GM12878 (cell line): ENCODE measurements around the gene ZNF519. TPM values are rescaled to one million over a fixed set of nuclear protein-coding genes. Genes with fewer than 3 reads are reported as not detected.
A peak's percentile ranks its signal among the peaks of the same experiment; 100 is the strongest.

Experiments
- ATAC-seq: fragments of 200-7000 bp; cut with Tn5 transposase; 3 replicates; pipeline ENCODE4 v1.9.1; 2020; ENCODE audit warnings: mild to moderate bottlenecking, moderate library complexity
- BruUV-seq: library from RNA; stranded (reverse); fragments of 400-500 nt; replicated peaks from 2 replicates; lab custom pipeline; 2021; lab: Mats Ljungman, UMichigan
- CTCF ChIA-PET: fragments of 300-600 bp; sonication (Branson Sonifier 250); formaldehyde crosslinking; extraction: SDS; loops from one replicate; lab custom pipeline; 2021; ENCODE audit warnings: inconsistent platforms; lab: Yijun Ruan, JAX
- POLR2A ChIA-PET: fragments of 350-600 bp; formaldehyde crosslinking; extraction: SDS; loops from one replicate; lab custom pipeline; 2021; ENCODE audit warnings: inconsistent platforms; lab: Charles Lee
- RAD21 ChIA-PET: fragments of 300-600 bp; sonication (Branson Sonifier 250); formaldehyde crosslinking; loops from one replicate; lab custom pipeline; 2023; ENCODE audit warnings: antibody characterized with exemption; ENCODE audit not compliant: unreplicated experiment; lab: Charles Lee
- SMC1A ChIA-PET: fragments of 300-600 bp; sonication (Branson Sonifier 250); formaldehyde crosslinking; loops from one replicate; lab custom pipeline; 2023; ENCODE audit not compliant: unreplicated experiment, uncharacterized antibody; lab: Charles Lee
- DNase-seq: peaks from one replicate; pipeline ENCODE4 v3.0.0-alpha.2; 2011; ENCODE audit warnings: low read depth, low spot score
- FAIRE-seq: peaks from 3 replicates; lab custom pipeline; 2011; peaks lifted over from hg19 to GRCh38; lab: Jason Lieb, UNC
- H2AFZ ChIP-seq: 2 replicates; pipeline ENCODE4 v1.6.0; 2011; ENCODE audit warnings: low read depth, low read length, control low read depth; ENCODE audit not compliant: control insufficient read depth
- H3K27ac ChIP-seq: 2 replicates; pipeline ENCODE4 v1.5.1; 2011; ENCODE audit warnings: control low read depth; ENCODE audit not compliant: control insufficient read depth, insufficient read depth
- H3K27me3 ChIP-seq, 2 experiments: replicated peaks in 1 of 2; 2 replicates each; pipeline versions ENCODE4 v1.6.0 to v1.6.1; 2011; ENCODE audit warnings: low read length in 1 of 2; ENCODE audit not compliant: control insufficient read depth in 2 of 2, insufficient read depth in 2 of 2
- H3K36me3 ChIP-seq, 2 experiments: 2 replicates each; pipeline ENCODE4 v1.5.1; 2011; ENCODE audit warnings: low read length in 1 of 2; ENCODE audit not compliant: control insufficient read depth in 2 of 2, insufficient read depth in 2 of 2
- H3K4me1 ChIP-seq: 2 replicates; pipeline ENCODE4 v1.6.1; 2011; ENCODE audit warnings: mild to moderate bottlenecking, low read length, moderate library complexity, mixed read lengths; ENCODE audit not compliant: control insufficient read depth, insufficient read depth
- H3K4me2 ChIP-seq: 2 replicates; pipeline ENCODE4 v1.6.0; 2011; ENCODE audit warnings: control low read depth; ENCODE audit not compliant: control insufficient read depth, insufficient read depth
- H3K4me3 ChIP-seq: fragments of 200-600 bp; sonication (generic); 2 replicates; pipeline ENCODE4 v1.5.1; 2016
- H3K79me2 ChIP-seq: 2 replicates; pipeline ENCODE4 v1.6.0; 2011; ENCODE audit warnings: low read length; ENCODE audit not compliant: control insufficient read depth, insufficient read depth
- H3K9ac ChIP-seq: 2 replicates; pipeline ENCODE4 v1.8.0; 2011; ENCODE audit warnings: low read length, control low read depth, mixed read lengths; ENCODE audit not compliant: control insufficient read depth, insufficient read depth
- H3K9me3 ChIP-seq: replicated peaks from 3 replicates; pipeline ENCODE4 v1.5.1; 2011; ENCODE audit warnings: mild to moderate bottlenecking, low read length; ENCODE audit not compliant: control insufficient read depth, insufficient read depth
- H4K20me1 ChIP-seq: 2 replicates; pipeline ENCODE4 v1.6.0; 2011; ENCODE audit not compliant: control insufficient read depth, insufficient read depth
- CTCF ChIP-seq, 3 experiments: IDR thresholded peaks in 2 of 3; conservative IDR thresholded peaks in 1 of 3; 2 replicates each; pipeline ENCODE4 v1.5.1; 2011; ENCODE audit warnings: low read depth in 3 of 3, low read length in 3 of 3, mild to moderate bottlenecking in 3 of 3, control low read depth in 2 of 3, moderate library complexity in 2 of 3, inconsistent platforms in 1 of 3, mixed read lengths in 1 of 3; ENCODE audit not compliant: control insufficient read depth in 2 of 3, insufficient read depth in 1 of 3; ENCODE audit errors: extremely low read depth in 1 of 3
- E2F8 ChIP-seq: fragments of 450-650 bp; IDR thresholded peaks from 2 replicates; pipeline ENCODE4 v1.6.1; 2018; ENCODE audit warnings: mild to moderate bottlenecking, low read depth, moderate library complexity; ENCODE audit not compliant: partially characterized antibody
- EZH2 ChIP-seq: IDR thresholded peaks from 2 replicates; pipeline ENCODE4 v1.6.1; 2012; ENCODE audit warnings: low read depth, mild to moderate bottlenecking, control low read depth, inconsistent platforms, low read length, borderline replicate concordance; ENCODE audit not compliant: control insufficient read depth
- IKZF2 ChIP-seq, 2 experiments: fragments of 450-650 bp; IDR thresholded peaks; 2 replicates each; pipeline ENCODE4 v1.6.1; 2017; ENCODE audit warnings: mild to moderate bottlenecking in 2 of 2, moderate library complexity in 2 of 2
- KAT2A ChIP-seq: conservative IDR thresholded peaks from 2 replicates; pipeline ENCODE4 v1.6.1; 2011; ENCODE audit warnings: low read depth, low read length; ENCODE audit not compliant: control insufficient read depth
- PKNOX1 ChIP-seq: fragments of 450-650 bp; IDR thresholded peaks from 2 replicates; pipeline ENCODE4 v1.6.1; 2016; ENCODE audit warnings: mild to moderate bottlenecking
- POLR2AphosphoS5 ChIP-seq: IDR thresholded peaks from 2 replicates; pipeline ENCODE4 v1.6.1; 2011; ENCODE audit warnings: mild to moderate bottlenecking, low read length, inconsistent platforms
- POU2F2 ChIP-seq: IDR thresholded peaks from 3 replicates; pipeline ENCODE4 v1.6.1; 2011; ENCODE audit warnings: low read depth, mild to moderate bottlenecking, low read length, borderline replicate concordance
- RAD21 ChIP-seq: IDR thresholded peaks from 2 replicates; pipeline ENCODE4 v1.6.1; 2011; ENCODE audit warnings: mild to moderate bottlenecking, low read depth, low read length, moderate library complexity; ENCODE audit not compliant: insufficient read depth
- SIN3A ChIP-seq: IDR thresholded peaks from 2 replicates; pipeline ENCODE4 v1.6.1; 2012; ENCODE audit warnings: low read depth, low read length, improper control_type of control experiment
- STAT1 ChIP-seq: fragments of 450-650 bp; conservative IDR thresholded peaks from 2 replicates; pipeline ENCODE4 v1.6.1; 2014; ENCODE audit warnings: antibody characterized with exemption, mild to moderate bottlenecking
- ZBED1 ChIP-seq: IDR thresholded peaks from 2 replicates; pipeline ENCODE4 v1.6.1; 2016; ENCODE audit warnings: borderline replicate concordance
- ZNF24 ChIP-seq: fragments of 450-650 bp; IDR thresholded peaks from 2 replicates; pipeline ENCODE4 v1.6.1; 2017; ENCODE audit warnings: antibody characterized with exemption, mild to moderate bottlenecking
- WGBS: methylation state at CpG from one replicate; pipeline ENCODE4 v1.1.6; 2016; ENCODE audit warnings: low lambda C conversion rate; ENCODE audit not compliant: insufficient replicate concordance, insufficient coverage; ENCODE audit errors: missing lambda C conversion rate; 5-methylcytosine and 5-hydroxymethylcytosine counted together
- in situ Hi-C: fragments of 300-500 bp; cut with MboI; formaldehyde crosslinking; loops from 9 replicates; pipeline ENCODE4 v1.14.3; 2018; ENCODE audit warnings: mixed read lengths
- intact Hi-C: fragments of 100-400 bp; cut with micrococcal nuclease; formaldehyde crosslinking; loops from one replicate; pipeline ENCODE4 v1.14.2; 2022; ENCODE audit not compliant: unreplicated experiment
- polyA plus RNA-seq, 11 experiments: library from polyadenylated mRNA; depleted of rRNA in 4 of 11; unstranded in 6 of 11; stranded (reverse) in 5 of 11; fragments of >200 nt; fragmentation: Nextera tagmentation in 4 of 11; fragmentation: Illumina TruSeq in 1 of 11; extraction: Ambion mirVana in 4 of 11; extraction: Trizol in 1 of 11; gene quantifications; 1 replicate in 1 of 11; 2 replicates in 10 of 11; pipeline versions ENCODE4 v1.2.1 to v1.2.3, GENCODE V29; 2011 to 2016; ENCODE audit warnings: inconsistent platforms in 2 of 11, missing spikeins in 2 of 11, low read depth in 1 of 11
- total RNA-seq, 4 experiments: library from RNA; depleted of rRNA in 3 of 4; stranded (reverse); fragments of >200 nt in 3 of 4; fragmentation: Illumina TruSeq in 1 of 4; extraction: Trizol in 1 of 4; gene quantifications; 2 replicates each; pipeline versions ENCODE4 v1.2.1 to v1.2.3, GENCODE V29; 2013 to 2021

Gene ZNF519
- total and polyA plus RNA-seq, 10 of the 15 experiments (the other 5 are each of a cell fraction or from before 2014, with no cell fraction given), result 8.9 to 24.2 (median 13.8) TPM

- TF ChIP-seq E2F8, result no peak
Measured at GRCh38 chr18:14075196-14075595, 57.0 kb downstream of the ZNF519 start (continued).

- no peak for TF ChIP-seq EZH2
- no peak for TF ChIP-seq ZNF24
- no peak for TF ChIP-seq PKNOX1
- TF ChIP-seq E2F8, result no peak
- no peak for TF ChIP-seq STAT1
- TF ChIP-seq ZBED1, result no peak
- TF ChIP-seq RAD21, result 0 out of 2 replicates have a peak, but pooled peaks have one; percentile 25
- TF ChIP-seq POU2F2, result no peak
- no peak for TF ChIP-seq SIN3A
- TF ChIP-seq POLR2AphosphoS5, result no peak
- peak; percentile 8 to 37 (median 24); a peak in 2 of 6 replicates for TF ChIP-seq CTCF (IDR thresholded peaks at IDR 0.05 in 2 of 3, conservative IDR thresholded peaks at IDR 0.05 in 1 of 3; ENCODE audit: control insufficient read depth in 2 of 3, extremely low read depth in 1 of 3, insufficient read depth in 1 of 3, low read depth in 3 of 3, low read length in 3 of 3)
- no peak for TF ChIP-seq IKZF2 (IDR thresholded peaks at IDR 0.05)
- no peak for TF ChIP-seq KAT2A
- ChIA-PET SMC1A (no interaction called here), CTCF (interaction anchor here (0.6 to 1.5 kb wide), 4 partner anchors 14 to 1826 kb away, joined by 3 to 4 read pairs (median 3); no protein-coding TSS in a partner anchor), RAD21 (interaction anchor here (0.6 to 0.9 kb wide), 2 partner anchors 10 to 262 kb away, joined by 3 read pairs; no protein-coding TSS in a partner anchor), POLR2A (no interaction called here)
- in situ Hi-C loops, result loop anchor here (10.0 kb wide), 1 partner anchor 59 kb away; no protein-coding TSS in a partner anchor
- Histone ChIP-seq H3K79me2 (no peaks in the 10 kb centered on the region), H2AFZ (no peak overlapping the region), H4K20me1 (no peaks in the 10 kb centered on the region), H3K9me3 (no peaks in the 10 kb centered on the region), H3K27me3 (no peaks in the 10 kb centered on the region), H3K27ac (no peak overlapping the region), H3K4me2 (no peak overlapping the region), H3K4me3 (no peak overlapping the region), H3K4me1 (no peaks in the 10 kb centered on the region), H3K36me3 (no peaks in the 10 kb centered on the region), H3K9ac (no peak overlapping the region)
- 93% methylated on average over 5 of the region's 5 CpGs for WGBS
- intact Hi-C loops, result no loop called here
- ATAC-seq, result peak; percentile 71
- no peak for FAIRE-seq
- DNase-seq, result no peak
- BruUV-seq, result no TSS peak
Measured at GRCh38 chr18:14074187-14074586, 58.0 kb downstream of the ZNF519 start.
